Testis (tissue), 3 donors: ENCODE data around the gene SLC26A11. TPM values are rescaled to one million over a fixed set of nuclear protein-coding genes. Genes with fewer than 3 reads are reported as not detected.
"Not testable (repeated sequence)": the region's sequence is repeated elsewhere in the genome, so short reads cannot be mapped to it uniquely, and the experiment has no call there.

ENCODE experiments used
- DNase-seq: peaks from one replicate; pipeline ENCODE4 v3.0.0-alpha.2; 2019
- H3K27ac ChIP-seq, 2 donors: fragments of 200-600 bp; sonication (generic); one replicate each; pipeline ENCODE4 v1.5.1; 2019
- H3K27me3 ChIP-seq: fragments of 200-600 bp; sonication (generic); one replicate; pipeline ENCODE4 v1.5.1; 2019
- H3K36me3 ChIP-seq: fragments of 200-600 bp; sonication (generic); one replicate; pipeline ENCODE4 v1.5.1; 2017; ENCODE audit warnings: low read depth; ENCODE audit errors: missing control alignments
- H3K4me1 ChIP-seq: fragments of 200-600 bp; sonication (generic); one replicate; pipeline ENCODE4 v1.5.1; 2019
- H3K4me3 ChIP-seq, 2 donors: fragments of 200-600 bp; sonication (generic); one replicate each; pipeline ENCODE4 v1.5.1; 2017 to 2019
- H3K9me3 ChIP-seq: fragments of 200-600 bp; sonication (generic); one replicate; pipeline ENCODE4 v1.5.1; 2017
- POLR2A ChIP-seq: fragments of 450-650 bp; IDR thresholded peaks from one replicate; pipeline ENCODE4 v1.6.1; 2017; ENCODE audit warnings: antibody characterized with exemption, mild to moderate bottlenecking, moderate library complexity
- WGBS, 2 donors: methylation state at CpG; one replicate each; pipeline ENCODE4 v1.1.5; 2018; 5-methylcytosine and 5-hydroxymethylcytosine counted together
- intact Hi-C: fragments of 100-400 bp; cut with DNase I; formaldehyde crosslinking; loops from one replicate; pipeline ENCODE4 v1.15.1; 2023; ENCODE audit warnings: low total_unique reads
- polyA plus RNA-seq: library from polyadenylated mRNA; stranded (reverse); fragments of 350-450 nt; fragmentation: Illumina TruSeq; extraction: RNeasy Lipid Tissue Mini Kit (QIAGEN cat#74804); gene quantifications from one replicate; pipeline ENCODE4 v1.2.3, GENCODE V29; 2014; ENCODE audit warnings: low read depth, low replicate concordance; ENCODE audit not compliant: insufficient read depth
- total RNA-seq, 2 donors: library from RNA; depleted of rRNA; stranded (reverse); fragments of >200 nt; gene quantifications; one replicate each; pipeline ENCODE4 v1.2.3, GENCODE V29; 2016
- TF ChIP-seq, protein P1 (sequence below), 3 experiments: fragments of 450-650 bp in 2 of 3; fragments of 200-600 bp in 1 of 3; sonication (generic) in 1 of 3; IDR thresholded peaks; one replicate each; pipeline ENCODE4 v1.5.1; 2016 to 2019; ENCODE audit warnings: antibody characterized with exemption in 3 of 3, mild to moderate bottlenecking in 2 of 3, moderate library complexity in 1 of 3

Gene SLC26A11
- total and polyA plus RNA-seq, 3 donors from 2014 or later = 8.4 to 19.0 (median 16.9) TPM

DNA sequence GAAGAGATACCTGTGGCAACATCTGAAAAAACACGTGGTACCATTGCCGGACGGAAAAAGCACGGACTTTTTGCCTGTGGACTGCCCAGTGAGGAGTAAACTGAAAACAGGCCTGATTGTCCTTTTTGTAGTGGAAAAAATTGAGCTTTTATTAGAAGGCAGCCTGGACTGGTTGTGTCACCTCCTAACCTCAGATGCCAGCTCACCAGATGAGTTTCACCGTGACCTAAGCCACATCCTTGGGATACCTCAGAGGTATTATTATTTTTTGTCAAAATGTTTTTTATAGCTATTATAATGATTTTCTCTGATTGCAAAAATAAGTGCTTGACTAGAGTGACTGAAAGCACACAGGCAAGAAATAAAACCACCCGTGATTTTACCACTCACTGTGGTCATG lies 75.3 kb downstream of the SLC26A11 start:
- H3K36me3 ChIP-seq = no peaks in the 10 kb centered on the region
- H3K27ac ChIP-seq = no peak overlapping the region
- TF ChIP-seq, protein P1, sequence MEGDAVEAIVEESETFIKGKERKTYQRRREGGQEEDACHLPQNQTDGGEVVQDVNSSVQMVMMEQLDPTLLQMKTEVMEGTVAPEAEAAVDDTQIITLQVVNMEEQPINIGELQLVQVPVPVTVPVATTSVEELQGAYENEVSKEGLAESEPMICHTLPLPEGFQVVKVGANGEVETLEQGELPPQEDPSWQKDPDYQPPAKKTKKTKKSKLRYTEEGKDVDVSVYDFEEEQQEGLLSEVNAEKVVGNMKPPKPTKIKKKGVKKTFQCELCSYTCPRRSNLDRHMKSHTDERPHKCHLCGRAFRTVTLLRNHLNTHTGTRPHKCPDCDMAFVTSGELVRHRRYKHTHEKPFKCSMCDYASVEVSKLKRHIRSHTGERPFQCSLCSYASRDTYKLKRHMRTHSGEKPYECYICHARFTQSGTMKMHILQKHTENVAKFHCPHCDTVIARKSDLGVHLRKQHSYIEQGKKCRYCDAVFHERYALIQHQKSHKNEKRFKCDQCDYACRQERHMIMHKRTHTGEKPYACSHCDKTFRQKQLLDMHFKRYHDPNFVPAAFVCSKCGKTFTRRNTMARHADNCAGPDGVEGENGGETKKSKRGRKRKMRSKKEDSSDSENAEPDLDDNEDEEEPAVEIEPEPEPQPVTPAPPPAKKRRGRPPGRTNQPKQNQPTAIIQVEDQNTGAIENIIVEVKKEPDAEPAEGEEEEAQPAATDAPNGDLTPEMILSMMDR (IDR thresholded peaks at IDR 0.05) = no peak
- no peak for TF ChIP-seq POLR2A
- H3K4me3 ChIP-seq = no peak overlapping the region
- intact Hi-C loops = no loop called here
- no peaks in the 10 kb centered on the region for H3K27me3 ChIP-seq
- no peaks in the 10 kb centered on the region for H3K9me3 ChIP-seq
- no peak for DNase-seq
- WGBS, 2 donors = 92 to 93% methylated on average over 6 of the region's 6 CpGs
- H3K4me1 ChIP-seq = no peaks in the 10 kb centered on the region

GRCh38 chr17:80296221-80296620 lies 76.0 kb downstream of the SLC26A11 start:
- TF ChIP-seq, protein P1 (IDR thresholded peaks at IDR 0.05) = no peak
- no peak for TF ChIP-seq POLR2A
- no peaks in the 10 kb centered on the region for H3K9me3 ChIP-seq
- intact Hi-C loops = no loop called here
- no peaks in the 10 kb centered on the region for H3K4me1 ChIP-seq
- DNase-seq = peak; percentile 77
- H3K27ac ChIP-seq = no peak overlapping the region
- no peaks in the 10 kb centered on the region for H3K36me3 ChIP-seq
- no peak overlapping the region for H3K4me3 ChIP-seq
- no peaks in the 10 kb centered on the region for H3K27me3 ChIP-seq
- WGBS, 2 donors = 53 to 62% methylated on average over 14 of the region's 14 CpGs

DNA sequence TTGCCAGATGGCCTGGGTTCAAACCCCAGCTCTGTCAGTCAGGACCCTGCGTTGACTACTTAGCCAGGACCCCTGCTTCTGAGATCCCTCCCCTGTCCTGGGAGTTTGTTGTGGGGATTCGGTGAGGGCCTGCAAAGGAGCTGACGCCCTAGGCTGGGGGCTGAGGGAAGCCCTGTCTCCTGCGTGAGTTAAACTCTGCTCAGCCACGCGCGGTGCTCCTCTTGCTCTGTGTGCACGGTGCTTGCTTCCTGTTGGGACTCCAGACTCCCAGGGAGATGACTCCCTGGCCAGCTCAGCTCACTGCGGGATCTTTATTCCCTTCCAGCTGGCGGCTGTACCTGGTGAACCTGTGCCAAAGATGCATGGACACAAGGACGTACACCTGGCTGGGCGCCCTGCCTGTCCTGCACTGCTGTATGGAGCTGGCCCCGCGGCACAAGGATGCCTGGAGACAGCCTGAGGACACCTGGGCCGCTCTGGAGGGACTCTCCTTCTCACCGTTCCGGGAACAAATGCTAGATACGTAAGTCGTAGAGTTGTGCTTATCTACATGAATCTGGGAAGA lies 77.9 kb downstream of the SLC26A11 start:
- H3K4me1 ChIP-seq = no peaks in the 10 kb centered on the region
- TF ChIP-seq, protein P1 (IDR thresholded peaks at IDR 0.05) = no peak
- no peak for TF ChIP-seq POLR2A
- H3K9me3 ChIP-seq = no peaks in the 10 kb centered on the region
- H3K36me3 ChIP-seq = no peaks in the 10 kb centered on the region
- no peaks in the 10 kb centered on the region for H3K27me3 ChIP-seq
- WGBS, 2 donors = 86 to 89% methylated on average over 8 to 19 of the region's 19 CpGs
- no peak overlapping the region for H3K4me3 ChIP-seq
- no peak overlapping the region for H3K27ac ChIP-seq
- no peak for DNase-seq
- intact Hi-C loops = no loop called here

- H3K27ac ChIP-seq, H3K4me3 ChIP-seq, intact Hi-C loops, H3K36me3 ChIP-seq, DNase-seq, H3K4me1 ChIP-seq, H3K27me3 ChIP-seq, H3K9me3 ChIP-seq: not testable (repeated sequence)
- WGBS, 2 donors = 75 to 98% methylated on average over 4 of the region's 4 CpGs
Measured at GRCh38 chr17:80299350-80300100, 79.3 kb downstream of the SLC26A11 start.

GRCh38 chr17:80300756-80301155 lies 80.5 kb downstream of the SLC26A11 start:
- WGBS, 2 donors = 98 to 100% methylated on average over 2 of the region's 2 CpGs
- intact Hi-C loops = not testable (repeated sequence)

More at GRCh38 chr17:80300756-80301155, 80.5 kb downstream of the SLC26A11 start:
- not testable (repeated sequence) for H3K4me1 ChIP-seq, H3K36me3 ChIP-seq, DNase-seq, H3K27me3 ChIP-seq, H3K4me3 ChIP-seq, H3K9me3 ChIP-seq, H3K27ac ChIP-seq

Other genes with a start within 250 kb of the SLC26A11 start
- gene TBC1D16, start 184.6 kb upstream of the SLC26A11 start, total RNA-seq = 10 to 100 TPM; 11.0 to 16.0 TPM
- 11.7 TPM for gene TBC1D16, start 184.6 kb upstream of the SLC26A11 start, polyA plus RNA-seq
- gene CCDC40, start 183.8 kb upstream of the SLC26A11 start, total RNA-seq = 10 to 100 TPM; 26.7 to 43.6 TPM
- gene CCDC40, start 183.8 kb upstream of the SLC26A11 start, polyA plus RNA-seq = 38.6 TPM
- gene GAA, start 118.8 kb upstream of the SLC26A11 start, total RNA-seq = 100 to 1,000 TPM; 166 to 190 TPM
- 155 TPM for gene GAA, start 118.8 kb upstream of the SLC26A11 start, polyA plus RNA-seq
- 10 to 100 TPM; 67.1 to 85.6 TPM for gene EIF4A3, start 73.3 kb upstream of the SLC26A11 start, total RNA-seq
- gene EIF4A3, start 73.3 kb upstream of the SLC26A11 start, polyA plus RNA-seq = 99.3 TPM
- 1 to 10 TPM; 3.5 to 6.1 TPM for gene CARD14, start 50.4 kb upstream of the SLC26A11 start, total RNA-seq
- gene CARD14, start 50.4 kb upstream of the SLC26A11 start, polyA plus RNA-seq = 2.1 TPM
- 10 to 100 TPM; 29.7 to 50.3 TPM for gene SGSH, start 94 bp upstream of the SLC26A11 start, total RNA-seq
- gene SGSH, start 94 bp upstream of the SLC26A11 start, polyA plus RNA-seq = 19.8 TPM
- 10 to 100 TPM; 66.9 to 68.9 TPM for gene RNF213, start 40.4 kb downstream of the SLC26A11 start, total RNA-seq
- gene RNF213, start 40.4 kb downstream of the SLC26A11 start, polyA plus RNA-seq = 25.3 TPM
- gene ENDOV, start 194.7 kb downstream of the SLC26A11 start, total RNA-seq = 10 to 100 TPM; 55.2 to 63.9 TPM
- 41.4 TPM for gene ENDOV, start 194.7 kb downstream of the SLC26A11 start, polyA plus RNA-seq